ENCODE data around the gene MYL5. TPM values are rescaled to one million over a fixed set of nuclear protein-coding genes. Genes with fewer than 3 reads are reported as not detected.
A peak's percentile ranks its signal among the peaks of the same experiment; 100 is the strongest.

Gene MYL5
- total and polyA plus RNA-seq, 2 of the 13 experiments (the other 11 are each of a cell fraction or from before 2014, with no cell fraction given): 6.5 to 16.0 TPM

DNA sequence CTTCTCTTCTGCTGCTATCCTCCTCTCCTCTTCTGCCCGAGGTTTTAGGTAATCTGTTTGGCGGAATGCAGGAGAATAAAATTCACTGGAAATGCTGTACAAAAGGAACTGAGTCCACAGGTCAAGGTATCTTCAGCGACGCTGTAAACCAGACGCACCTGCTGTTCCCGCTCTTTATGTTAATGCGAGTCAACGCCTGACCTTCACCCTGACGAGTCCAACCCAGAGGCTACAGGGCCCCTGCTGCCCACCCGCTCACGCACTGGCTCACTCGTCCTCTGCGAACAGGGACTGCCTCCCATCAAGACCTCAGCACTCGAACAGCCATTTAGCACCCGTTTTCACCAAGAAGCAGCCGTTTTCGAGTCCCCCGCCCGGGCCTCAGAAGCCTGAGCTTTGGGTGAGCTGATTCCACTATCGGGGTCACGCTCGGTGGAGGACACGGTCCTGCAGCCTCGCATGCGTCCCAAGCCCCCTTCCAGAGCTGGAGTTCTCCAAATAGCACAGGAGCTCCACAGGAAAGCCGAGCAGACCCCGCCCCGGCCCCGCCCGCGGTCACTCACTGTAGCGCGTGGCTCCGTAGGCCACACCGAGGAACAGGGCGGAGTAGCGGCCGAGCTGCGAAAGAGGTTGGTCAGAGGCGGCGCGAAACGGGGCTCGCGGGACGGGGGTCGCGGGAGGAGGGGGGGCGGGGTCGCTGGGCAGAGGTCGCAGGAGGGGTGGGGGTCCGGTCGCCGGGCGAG, 822 bp upstream of the MYL5 start (continued):
- TF ChIP-seq ZBTB2 (CRISPR knock-in tag; IDR thresholded peaks at IDR 0.05; ENCODE audit: low read depth): peak; percentile 56; the same call in 1 of the 2 replicates
- TF ChIP-seq, protein P1, sequence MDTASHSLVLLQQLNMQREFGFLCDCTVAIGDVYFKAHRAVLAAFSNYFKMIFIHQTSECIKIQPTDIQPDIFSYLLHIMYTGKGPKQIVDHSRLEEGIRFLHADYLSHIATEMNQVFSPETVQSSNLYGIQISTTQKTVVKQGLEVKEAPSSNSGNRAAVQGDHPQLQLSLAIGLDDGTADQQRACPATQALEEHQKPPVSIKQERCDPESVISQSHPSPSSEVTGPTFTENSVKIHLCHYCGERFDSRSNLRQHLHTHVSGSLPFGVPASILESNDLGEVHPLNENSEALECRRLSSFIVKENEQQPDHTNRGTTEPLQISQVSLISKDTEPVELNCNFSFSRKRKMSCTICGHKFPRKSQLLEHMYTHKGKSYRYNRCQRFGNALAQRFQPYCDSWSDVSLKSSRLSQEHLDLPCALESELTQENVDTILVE (CRISPR knock-in tag; IDR thresholded peaks at IDR 0.05): no peak
- TF ChIP-seq ZNF232 (CRISPR knock-in tag; IDR thresholded peaks at IDR 0.05; ENCODE audit: borderline replicate concordance): peak; percentile 22; the same call in 1 of the 2 replicates
- TF ChIP-seq MYPOP (CRISPR knock-in tag; IDR thresholded peaks at IDR 0.05): no peak
- no peak for TF ChIP-seq CBX5 (CRISPR knock-in tag; IDR thresholded peaks at IDR 0.05; ENCODE audit: borderline replicate concordance)
- no peak for TF ChIP-seq XBP1 (CRISPR knock-in tag; IDR thresholded peaks at IDR 0.05)
- TF ChIP-seq LBX2 (CRISPR knock-in tag; IDR thresholded peaks at IDR 0.05; ENCODE audit: borderline replicate concordance): no peak
- TF ChIP-seq ZNF557 (CRISPR knock-in tag; IDR thresholded peaks at IDR 0.05): 0 out of 2 replicates have a peak, but pooled peaks have one; percentile 4
- no peak for TF ChIP-seq ZFP90 (CRISPR knock-in tag; IDR thresholded peaks at IDR 0.05; ENCODE audit: borderline replicate concordance)
- TF ChIP-seq ZNF230 (CRISPR knock-in tag; IDR thresholded peaks at IDR 0.05): no peak; the same call in 1 of the 2 replicates
- TF ChIP-seq ZMYM4 (CRISPR knock-in tag; IDR thresholded peaks at IDR 0.05): peak; percentile 8; the same call in 1 of the 2 replicates
- peak; percentile 29; the same call in 1 of the 2 replicates for TF ChIP-seq HDAC1 (CRISPR knock-in tag; IDR thresholded peaks at IDR 0.05)
- TF ChIP-seq MIXL1 (CRISPR knock-in tag; IDR thresholded peaks at IDR 0.05): no peak
- TF ChIP-seq, protein P2, sequence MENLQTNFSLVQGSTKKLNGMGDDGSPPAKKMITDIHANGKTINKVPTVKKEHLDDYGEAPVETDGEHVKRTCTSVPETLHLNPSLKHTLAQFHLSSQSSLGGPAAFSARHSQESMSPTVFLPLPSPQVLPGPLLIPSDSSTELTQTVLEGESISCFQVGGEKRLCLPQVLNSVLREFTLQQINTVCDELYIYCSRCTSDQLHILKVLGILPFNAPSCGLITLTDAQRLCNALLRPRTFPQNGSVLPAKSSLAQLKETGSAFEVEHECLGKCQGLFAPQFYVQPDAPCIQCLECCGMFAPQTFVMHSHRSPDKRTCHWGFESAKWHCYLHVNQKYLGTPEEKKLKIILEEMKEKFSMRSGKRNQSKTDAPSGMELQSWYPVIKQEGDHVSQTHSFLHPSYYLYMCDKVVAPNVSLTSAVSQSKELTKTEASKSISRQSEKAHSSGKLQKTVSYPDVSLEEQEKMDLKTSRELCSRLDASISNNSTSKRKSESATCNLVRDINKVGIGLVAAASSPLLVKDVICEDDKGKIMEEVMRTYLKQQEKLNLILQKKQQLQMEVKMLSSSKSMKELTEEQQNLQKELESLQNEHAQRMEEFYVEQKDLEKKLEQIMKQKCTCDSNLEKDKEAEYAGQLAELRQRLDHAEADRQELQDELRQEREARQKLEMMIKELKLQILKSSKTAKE (CRISPR knock-in tag; IDR thresholded peaks at IDR 0.05; ENCODE audit: borderline replicate concordance): peak; percentile 33; the same call in 1 of the 2 replicates
- TF ChIP-seq RBM22 (optimal IDR thresholded peaks at IDR 0.05; ENCODE audit: low read length): no peak
- TF ChIP-seq AGO2 (optimal IDR thresholded peaks at IDR 0.05; ENCODE audit: low read depth, low read length): peak; percentile 56
- 0 out of 2 replicates have a peak, but pooled peaks have one; percentile 35 for TF ChIP-seq PITX1 (CRISPR knock-in tag; IDR thresholded peaks at IDR 0.05)
- TF ChIP-seq, protein P3, sequence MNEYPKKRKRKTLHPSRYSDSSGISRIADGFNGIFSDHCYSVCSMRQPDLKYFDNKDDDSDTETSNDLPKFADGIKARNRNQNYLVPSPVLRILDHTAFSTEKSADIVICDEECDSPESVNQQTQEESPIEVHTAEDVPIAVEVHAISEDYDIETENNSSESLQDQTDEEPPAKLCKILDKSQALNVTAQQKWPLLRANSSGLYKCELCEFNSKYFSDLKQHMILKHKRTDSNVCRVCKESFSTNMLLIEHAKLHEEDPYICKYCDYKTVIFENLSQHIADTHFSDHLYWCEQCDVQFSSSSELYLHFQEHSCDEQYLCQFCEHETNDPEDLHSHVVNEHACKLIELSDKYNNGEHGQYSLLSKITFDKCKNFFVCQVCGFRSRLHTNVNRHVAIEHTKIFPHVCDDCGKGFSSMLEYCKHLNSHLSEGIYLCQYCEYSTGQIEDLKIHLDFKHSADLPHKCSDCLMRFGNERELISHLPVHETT (CRISPR knock-in tag; conservative IDR thresholded peaks at IDR 0.05): no peak
- TF ChIP-seq KMT2B (CRISPR knock-in tag; IDR thresholded peaks at IDR 0.05): no peak
- 0 out of 2 replicates have a peak, but pooled peaks have one; percentile 43 for TF ChIP-seq TMF1 (CRISPR knock-in tag; IDR thresholded peaks at IDR 0.05; ENCODE audit: low read depth)
- TF ChIP-seq PPARG (CRISPR knock-in tag; conservative IDR thresholded peaks at IDR 0.05): no peak; the same call in 1 of the 2 replicates
- TF ChIP-seq ESRRA (CRISPR knock-in tag; IDR thresholded peaks at IDR 0.05; ENCODE audit: low read depth): 0 out of 2 replicates have a peak, but pooled peaks have one; percentile 39
